HUDEP-2 (cell line): ENCODE measurements around the gene GALNT12.

Experiments used
- DNase-seq, 76 experiments: peaks; one replicate each; lab custom pipeline; 2025; ENCODE audit not compliant: unreplicated experiment in 76 of 76; lab: John Stamatoyannopoulos, UW

GALNT12 gene

GRCh38 chr9:98801561-98801960 is 5.9 kb upstream of the GALNT12 start:
- no peak for DNase-seq

- no peak for DNase-seq
Measured at GRCh38 chr9:98801969-98802371, 5.5 kb upstream of the GALNT12 start.

- DNase-seq = no peak
Measured at GRCh38 chr9:98804083-98804482, 3.4 kb upstream of the GALNT12 start.

GRCh38 chr9:98805506-98806272 is 1.8 kb upstream of the GALNT12 start:
- no peak for DNase-seq

- DNase-seq = no peak
Measured at GRCh38 chr9:98806394-98807035, 955 bp upstream of the GALNT12 start.

GRCh38 chr9:98807814-98808195 is 335 bp downstream of the GALNT12 start:
- no peak for DNase-seq

- peak in 5 of 76 experiments; percentile 6 to 19 (median 13) for DNase-seq
Measured at GRCh38 chr9:98808411-98808815, 943 bp downstream of the GALNT12 start.

GRCh38 chr9:98808875-98809274 is 1.4 kb downstream of the GALNT12 start:
- no peak for DNase-seq

- DNase-seq = no peak
Measured at GRCh38 chr9:98809311-98810101, 2.0 kb downstream of the GALNT12 start.

- DNase-seq = no peak
Measured at GRCh38 chr9:98810102-98810842, 2.8 kb downstream of the GALNT12 start.

GRCh38 chr9:98811051-98811650 is 3.7 kb downstream of the GALNT12 start:
- no peak for DNase-seq

GRCh38 chr9:98815391-98815951 is 8.0 kb downstream of the GALNT12 start:
- DNase-seq = no peak

- DNase-seq = no peak
Measured at GRCh38 chr9:98818764-98819163, 11.3 kb downstream of the GALNT12 start.

- DNase-seq = no peak
Measured at GRCh38 chr9:98819231-98819630, 11.8 kb downstream of the GALNT12 start.

- no peak for DNase-seq
Measured at GRCh38 chr9:98821831-98822230, 14.4 kb downstream of the GALNT12 start.

- no peak for DNase-seq
Measured at GRCh38 chr9:98822661-98823060, 15.2 kb downstream of the GALNT12 start.

GRCh38 chr9:98823666-98824334 is 16.3 kb downstream of the GALNT12 start:
- DNase-seq = no peak

GRCh38 chr9:98825414-98825813 is 17.9 kb downstream of the GALNT12 start:
- no peak for DNase-seq

GRCh38 chr9:98826716-98827115 is 19.2 kb downstream of the GALNT12 start:
- DNase-seq = no peak

GRCh38 chr9:98829766-98830165 is 22.3 kb downstream of the GALNT12 start:
- no peak for DNase-seq
